Natural killer cell (primary cell): ENCODE results near the gene MAP2K7. TPM values are rescaled to one million over a fixed set of nuclear protein-coding genes. Genes with fewer than 3 reads are reported as not detected.

Experiments used
- ATAC-seq, 3 donors: fragments of 150-1000 bp in 2 of 3; fragments of 200-7000 bp in 1 of 3; cut with Tn5 transposase; 1 replicate in 1 of 3; 2 replicates in 2 of 3; pipeline ENCODE4 v1.10.0; 2021; ENCODE audit warnings: mild to moderate bottlenecking in 2 of 3, moderate library complexity in 2 of 3
- DNase-seq, 2 donors: peaks; one replicate each; pipeline versions ENCODE4 v3.0.0 to v3.0.0-alpha.2; 2013 to 2021; ENCODE audit warnings: mixed read lengths in 1 of 2
- H3K27ac ChIP-seq: one replicate; pipeline ENCODE4 v1.5.1; 2013; ENCODE audit warnings: mild to moderate bottlenecking, low read length
- H3K27me3 ChIP-seq: one replicate; pipeline ENCODE4 v1.6.1; 2013; ENCODE audit warnings: low read length; ENCODE audit not compliant: control insufficient read depth, insufficient read depth
- H3K36me3 ChIP-seq: one replicate; pipeline ENCODE4 v1.6.1; 2013; ENCODE audit warnings: low read length; ENCODE audit not compliant: control insufficient read depth, insufficient read depth
- H3K4me1 ChIP-seq: one replicate; pipeline ENCODE4 v1.6.1; 2013; ENCODE audit warnings: low read length; ENCODE audit not compliant: control insufficient read depth, insufficient read depth
- H3K4me3 ChIP-seq: one replicate; pipeline ENCODE4 v1.5.1; 2013; ENCODE audit warnings: low read length
- H3K9me3 ChIP-seq: one replicate; pipeline ENCODE4 v1.6.1; 2013; ENCODE audit warnings: low read length; ENCODE audit not compliant: control insufficient read depth, insufficient read depth
- H3K27ac Mint-ChIP-seq, 2 donors: one replicate each; pipeline ENCODE4 v1.8.0; 2022; ENCODE audit warnings: mild to moderate bottlenecking in 2 of 2, mixed read lengths in 2 of 2, moderate library complexity in 1 of 2
- H3K27me3 Mint-ChIP-seq, 2 donors: one replicate each; pipeline ENCODE4 v1.8.0; 2022; ENCODE audit warnings: low read depth in 2 of 2, mixed read lengths in 2 of 2
- H3K36me3 Mint-ChIP-seq: one replicate; pipeline ENCODE4 v1.8.0; 2022; ENCODE audit warnings: mixed read lengths
- H3K4me1 Mint-ChIP-seq, 2 donors: one replicate each; pipeline ENCODE4 v1.8.0; 2022; ENCODE audit warnings: mixed read lengths in 2 of 2
- H3K4me3 Mint-ChIP-seq: one replicate; pipeline ENCODE4 v1.8.0; 2022; ENCODE audit warnings: mild to moderate bottlenecking, moderate library complexity, mixed read lengths
- H3K9me3 Mint-ChIP-seq, 2 donors: one replicate each; pipeline ENCODE4 v1.8.0; 2022; ENCODE audit warnings: mixed read lengths in 2 of 2
- CTCF ChIP-seq: fragments of 200-600 bp; IDR thresholded peaks from one replicate; pipeline ENCODE4 v1.8.0; 2022; ENCODE audit warnings: antibody characterized with exemption
- WGBS: methylation state at CpG from one replicate; pipeline ENCODE4 v1.1.7; 2013; ENCODE audit warnings: missing lambda C conversion rate; ENCODE audit not compliant: insufficient coverage; 5-methylcytosine and 5-hydroxymethylcytosine counted together
- intact Hi-C: fragments of 100-400 bp; cut with micrococcal nuclease; formaldehyde crosslinking; loops from one replicate; pipeline ENCODE4 v1.14.2; 2022
- total RNA-seq, 4 donors: library from RNA; stranded (reverse); fragments of 120-200 nt in 1 of 4; gene quantifications; one replicate each; pipeline versions ENCODE4 v1.2.3 to v1.2.4, GENCODE V29; 2013 to 2022

MAP2K7 gene
- total RNA-seq, 3 donors from 2014 or later (not counting 1 experiment from before 2014, with no cell fraction given) = 131 to 218 (median 159) TPM

GRCh38 chr19:7864690-7865074, 39.0 kb upstream of the MAP2K7 start:
- DNase-seq = no peak
- Histone ChIP-seq H3K27me3 (peaks cover 30% of the 10 kb centered on the region), H3K36me3 (no peaks in the 10 kb centered on the region), H3K9me3 (peaks cover 4% of the 10 kb centered on the region), H3K4me3 (no peak overlapping the region), H3K4me1 (peaks cover 30% of the 10 kb centered on the region), H3K27ac (no peak overlapping the region)
- ATAC-seq = no peak
- peaks cover 0 to 14% of the 10 kb centered on the region in 2 donors for H3K4me1 Mint-ChIP-seq
- TF ChIP-seq CTCF = no peak
- H3K4me3 Mint-ChIP-seq = no peak overlapping the region
- H3K36me3 Mint-ChIP-seq = no peaks in the 10 kb centered on the region
- intact Hi-C loops = no loop called here
- 51% methylated on average over 18 of the region's 18 CpGs for WGBS
- H3K9me3 Mint-ChIP-seq = no peaks in the 10 kb centered on the region
- peaks cover 9 to 21% of the 10 kb centered on the region in 2 donors for H3K27me3 Mint-ChIP-seq
- no peak overlapping the region for H3K27ac Mint-ChIP-seq

- Histone ChIP-seq H3K36me3 (no peaks in the 10 kb centered on the region), H3K9me3 (peaks cover 4% of the 10 kb centered on the region), H3K27me3 (peaks cover 24% of the 10 kb centered on the region), H3K27ac (no peak overlapping the region), H3K4me1 (peaks cover 36% of the 10 kb centered on the region), H3K4me3 (no peak overlapping the region)
- intact Hi-C loops = no loop called here
- Mint-ChIP-seq H3K4me3 (peak overlapping the region; percentile 50), H3K27me3 (peaks cover 9 to 21% of the 10 kb centered on the region in 2 donors), H3K9me3 (no peaks in the 10 kb centered on the region), H3K4me1 (peaks cover 0 to 19% of the 10 kb centered on the region in 2 donors), H3K27ac (no peak overlapping the region), H3K36me3 (no peaks in the 10 kb centered on the region)
- WGBS = 40% methylated on average over 10 of the region's 10 CpGs
- no peak for TF ChIP-seq CTCF
- ATAC-seq = no peak
- DNase-seq = peak in 1 of 2 donors; percentile 52
These were observed 38.3 kb upstream of the MAP2K7 start for GRCh38 chr19:7865262-7865911.

GRCh38 chr19:7866399-7867091, 37.1 kb upstream of the MAP2K7 start:
- H3K4me1 ChIP-seq = peaks cover 41% of the 10 kb centered on the region
- intact Hi-C loops = no loop called here
- no peak overlapping the region for H3K27ac ChIP-seq
- ATAC-seq (no peak), DNase-seq (no peak)
- peaks cover 13% of the 10 kb centered on the region for H3K27me3 ChIP-seq
- H3K36me3 ChIP-seq = no peaks in the 10 kb centered on the region
- no peak for TF ChIP-seq CTCF
- H3K4me1 Mint-ChIP-seq = peaks cover 7 to 25% of the 10 kb centered on the region in 2 donors
- no peak overlapping the region for H3K4me3 ChIP-seq
- no peak overlapping the region for H3K4me3 Mint-ChIP-seq
- H3K36me3 Mint-ChIP-seq = no peaks in the 10 kb centered on the region
- peaks cover 9 to 25% of the 10 kb centered on the region in 2 donors for H3K27me3 Mint-ChIP-seq
- peaks cover 4% of the 10 kb centered on the region for H3K9me3 ChIP-seq
- H3K9me3 Mint-ChIP-seq = no peaks in the 10 kb centered on the region
- 89% methylated on average over 12 of the region's 12 CpGs for WGBS
- no peak overlapping the region for H3K27ac Mint-ChIP-seq
